Cortex of kidney (tissue), 1 donor: ENCODE data around the gene CFAP99.
"Not testable (repeated sequence)": the region's sequence is repeated elsewhere in the genome, so short reads cannot be mapped to it uniquely, and the experiment has no call there.

Experiments used
- DNase-seq: peaks from one replicate; lab custom pipeline; 2025; lab: John Stamatoyannopoulos, UW

CFAP99 gene

GRCh38 chr4:2418650-2419571 is at the start of gene CFAP99:
CFAP99 (plus strand) TSS chr4:2418955.
- DNase-seq, result peak; percentile 60

GRCh38 chr4:2370597-2371320 is 48.0 kb upstream of the CFAP99 start:
- no peak for DNase-seq

GRCh38 chr4:2371765-2372487 is 46.8 kb upstream of the CFAP99 start:
- no peak for DNase-seq

GRCh38 chr4:2372488-2373030 is 46.2 kb upstream of the CFAP99 start:
- DNase-seq, result no peak

GRCh38 chr4:2373532-2373931 is 45.2 kb upstream of the CFAP99 start:
- no peak for DNase-seq

GRCh38 chr4:2375427-2375826 is 43.3 kb upstream of the CFAP99 start:
- DNase-seq, result no peak

GRCh38 chr4:2377241-2377640 is 41.5 kb upstream of the CFAP99 start:
- DNase-seq, result no peak

- DNase-seq, result no peak
These were observed 40.4 kb upstream of the CFAP99 start for GRCh38 chr4:2378401-2378800.

GRCh38 chr4:2378898-2379297 is 39.9 kb upstream of the CFAP99 start:
- DNase-seq, result no peak

- DNase-seq, result not testable (repeated sequence)
These were observed 38.2 kb upstream of the CFAP99 start for GRCh38 chr4:2380589-2380988.

GRCh38 chr4:2382769-2383202 is 36.0 kb upstream of the CFAP99 start:
- not testable (repeated sequence) for DNase-seq

GRCh38 chr4:2383220-2383631 is 35.5 kb upstream of the CFAP99 start:
- not testable (repeated sequence) for DNase-seq

GRCh38 chr4:2383760-2384159 is 35.0 kb upstream of the CFAP99 start:
- DNase-seq, result no peak

- DNase-seq, result no peak
These were observed 34.5 kb upstream of the CFAP99 start for GRCh38 chr4:2384245-2384644.

GRCh38 chr4:2385516-2385915 is 33.2 kb upstream of the CFAP99 start:
- no peak for DNase-seq

- no peak for DNase-seq
These were observed 32.0 kb upstream of the CFAP99 start for GRCh38 chr4:2386717-2387116.

- no peak for DNase-seq
These were observed 31.5 kb upstream of the CFAP99 start for GRCh38 chr4:2387218-2387617.

GRCh38 chr4:2387829-2388228 is 30.9 kb upstream of the CFAP99 start:
- no peak for DNase-seq

GRCh38 chr4:2388429-2389182 is 30.1 kb upstream of the CFAP99 start:
- no peak for DNase-seq

- no peak for DNase-seq
These were observed 29.1 kb upstream of the CFAP99 start for GRCh38 chr4:2389691-2390090.

- no peak for DNase-seq
These were observed 28.6 kb upstream of the CFAP99 start for GRCh38 chr4:2390146-2390545.
